Esophagus muscularis mucosa (tissue), 4 donors: ENCODE results near the gene SERTAD1. TPM values are rescaled to one million over a fixed set of nuclear protein-coding genes. Genes with fewer than 3 reads are reported as not detected.

Experiments
- DNase-seq: peaks from one replicate; pipeline ENCODE4 v3.0.0-alpha.2; 2017; ENCODE audit errors: extremely low spot score
- H3K27ac ChIP-seq, 4 donors: fragments of 200-600 bp; sonication (generic); replicated peaks in 1 of 4; 1 replicate in 3 of 4; 2 replicates in 1 of 4; pipeline ENCODE4 v1.5.1; 2016 to 2019; ENCODE audit warnings: mild to moderate bottlenecking in 1 of 4
- H3K27me3 ChIP-seq, 4 donors: fragments of 200-600 bp; sonication (generic); one replicate each; pipeline versions ENCODE4 v1.5.1 to v1.6.0; 2016 to 2019
- H3K36me3 ChIP-seq, 4 donors: fragments of 200-600 bp; sonication (generic); one replicate each; pipeline ENCODE4 v1.5.1; 2016 to 2019
- H3K4me1 ChIP-seq, 4 donors: fragments of 200-600 bp; sonication (generic); one replicate each; pipeline ENCODE4 v1.5.1; 2016 to 2019
- H3K4me3 ChIP-seq, 4 donors: fragments of 200-600 bp; sonication (generic); 1 replicate in 2 of 4; 2 replicates in 2 of 4; pipeline ENCODE4 v1.5.1; 2016 to 2019; ENCODE audit warnings: mild to moderate bottlenecking in 4 of 4, moderate library complexity in 1 of 4
- H3K9me3 ChIP-seq, 4 donors: fragments of 200-600 bp; sonication (generic); 1 replicate in 3 of 4; 2 replicates in 1 of 4; pipeline ENCODE4 v1.5.1; 2016 to 2019
- EP300 ChIP-seq: sonication (generic); formaldehyde crosslinking; IDR thresholded peaks from one replicate; pipeline ENCODE4 v1.6.1; 2017; ENCODE audit warnings: antibody characterized with exemption
- POLR2A ChIP-seq: fragments of 450-650 bp; IDR thresholded peaks from one replicate; pipeline ENCODE4 v1.6.1; 2017; ENCODE audit warnings: antibody characterized with exemption, moderate library complexity, mild to moderate bottlenecking, low read depth
- POLR2AphosphoS5 ChIP-seq, 2 donors: sonication (generic); formaldehyde crosslinking; IDR thresholded peaks; one replicate each; pipeline ENCODE4 v1.6.1; 2017; ENCODE audit warnings: antibody characterized with exemption in 2 of 2
- WGBS: methylation state at CpG from one replicate; pipeline ENCODE4 v1.1.5; 2018; 5-methylcytosine and 5-hydroxymethylcytosine counted together
- intact Hi-C: fragments of 100-400 bp; cut with DNase I; formaldehyde crosslinking; loops from one replicate; pipeline ENCODE4 v1.15.1; 2023
- total RNA-seq, 4 donors: library from RNA; depleted of rRNA; stranded (reverse); fragments of >200 nt; gene quantifications; one replicate each; pipeline versions ENCODE4 v1.1.0 to v1.2.1, GENCODE V29; 2016
- TF ChIP-seq, protein P1 (sequence below), 3 experiments: fragments of 200-600 bp in 2 of 3; fragments of 450-650 bp in 1 of 3; sonication (generic) in 2 of 3; IDR thresholded peaks; one replicate each; pipeline ENCODE4 v1.5.1; 2017 to 2019; ENCODE audit warnings: antibody characterized with exemption in 3 of 3, mild to moderate bottlenecking in 2 of 3, moderate library complexity in 1 of 3

Gene SERTAD1
- total RNA-seq, 4 donors from 2014 or later, result 13.7 to 73.1 (median 22.5) TPM

DNA sequence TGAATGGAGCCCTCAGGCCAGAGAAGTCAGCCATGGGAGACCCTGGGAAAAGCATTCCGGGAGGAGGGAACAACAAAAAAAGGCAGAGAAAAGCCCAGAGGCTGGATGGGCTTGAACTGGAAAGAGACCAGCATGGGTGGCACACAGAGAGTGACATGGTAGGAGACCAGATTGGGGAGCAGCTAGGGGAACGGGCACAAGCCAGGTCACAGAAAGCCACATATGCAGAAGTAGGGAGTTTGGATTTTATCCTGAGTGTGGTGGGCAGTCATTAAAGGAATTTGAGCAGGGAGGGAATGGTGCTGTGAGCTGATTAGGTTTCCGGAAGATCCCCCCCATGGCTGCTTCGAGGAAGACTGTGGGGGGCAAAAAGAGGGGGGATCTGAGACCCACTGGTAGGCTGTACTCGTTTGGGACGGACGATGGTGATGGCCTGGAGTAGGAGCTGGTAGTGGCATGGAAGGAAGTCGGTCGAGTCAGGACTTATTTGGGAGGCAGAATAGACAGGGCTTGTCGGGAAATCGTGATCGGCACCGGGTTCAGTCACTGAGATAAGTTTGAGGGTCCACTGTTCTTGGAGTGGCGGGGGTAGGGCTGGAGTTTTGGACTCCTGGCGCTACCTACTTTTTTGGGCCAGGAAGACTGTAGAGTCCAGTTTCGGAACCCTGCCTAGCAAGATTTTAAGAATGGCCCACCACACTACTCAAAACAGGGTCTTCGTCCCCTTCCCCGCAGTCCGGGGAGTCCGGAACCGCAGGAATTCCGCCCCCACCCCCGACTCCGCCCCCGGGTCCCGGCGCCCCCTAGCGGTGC lies 949 bp downstream of the SERTAD1 start:
- Histone ChIP-seq H3K4me1 (peaks cover 33 to 53% (median 48%) of the 10 kb centered on the region in 4 donors), H3K9me3 (no peaks in the 10 kb centered on the region), H3K27me3 (no peaks in the 10 kb centered on the region), H3K4me3 (peak overlapping the region; percentile 82 to 98 (median 92)), H3K36me3 (peaks cover 10 to 20% (median 13%) of the 10 kb centered on the region in 4 donors), H3K27ac (peak overlapping the region; percentile 99 to 100 (median 100))
- intact Hi-C loops, result no loop called here
- peak in 1 of 2 donors; percentile 3 for TF ChIP-seq POLR2AphosphoS5 (IDR thresholded peaks at IDR 0.05)
- TF ChIP-seq POLR2A, result no peak
- no peak for DNase-seq
- WGBS, result 2% methylated on average over 16 of the region's 28 CpGs

DNA sequence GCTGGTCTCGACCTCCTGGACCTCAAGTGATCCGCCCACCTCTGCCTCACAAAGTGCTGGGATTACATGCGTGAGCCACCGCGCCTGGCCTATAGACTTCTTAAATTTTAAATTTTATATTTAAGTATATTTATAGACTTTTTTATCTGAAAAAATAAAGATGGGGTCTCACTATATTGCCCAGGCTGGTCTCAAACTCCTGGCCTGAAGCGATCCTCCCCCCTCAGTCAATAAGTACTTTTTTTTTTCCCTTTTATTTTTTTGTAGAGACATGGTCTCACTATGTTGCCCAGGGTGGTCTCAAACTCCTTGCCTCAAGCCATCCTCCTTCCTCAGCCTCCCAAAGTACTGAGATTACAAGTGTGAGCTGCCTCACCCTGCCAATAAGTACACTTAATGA lies 1.9 kb downstream of the SERTAD1 start:
- Histone ChIP-seq H3K4me3 (peak overlapping the region; percentile 82 to 98 (median 92)), H3K9me3 (no peaks in the 10 kb centered on the region), H3K27me3 (no peaks in the 10 kb centered on the region), H3K4me1 (peaks cover 33 to 53% (median 48%) of the 10 kb centered on the region in 4 donors), H3K27ac (peak overlapping the region; percentile 99 to 100 (median 100)), H3K36me3 (peaks cover 10 to 20% (median 13%) of the 10 kb centered on the region in 4 donors)
- WGBS, result 93% methylated on average over 6 of the region's 6 CpGs
- DNase-seq, result no peak
- TF ChIP-seq, protein P1, sequence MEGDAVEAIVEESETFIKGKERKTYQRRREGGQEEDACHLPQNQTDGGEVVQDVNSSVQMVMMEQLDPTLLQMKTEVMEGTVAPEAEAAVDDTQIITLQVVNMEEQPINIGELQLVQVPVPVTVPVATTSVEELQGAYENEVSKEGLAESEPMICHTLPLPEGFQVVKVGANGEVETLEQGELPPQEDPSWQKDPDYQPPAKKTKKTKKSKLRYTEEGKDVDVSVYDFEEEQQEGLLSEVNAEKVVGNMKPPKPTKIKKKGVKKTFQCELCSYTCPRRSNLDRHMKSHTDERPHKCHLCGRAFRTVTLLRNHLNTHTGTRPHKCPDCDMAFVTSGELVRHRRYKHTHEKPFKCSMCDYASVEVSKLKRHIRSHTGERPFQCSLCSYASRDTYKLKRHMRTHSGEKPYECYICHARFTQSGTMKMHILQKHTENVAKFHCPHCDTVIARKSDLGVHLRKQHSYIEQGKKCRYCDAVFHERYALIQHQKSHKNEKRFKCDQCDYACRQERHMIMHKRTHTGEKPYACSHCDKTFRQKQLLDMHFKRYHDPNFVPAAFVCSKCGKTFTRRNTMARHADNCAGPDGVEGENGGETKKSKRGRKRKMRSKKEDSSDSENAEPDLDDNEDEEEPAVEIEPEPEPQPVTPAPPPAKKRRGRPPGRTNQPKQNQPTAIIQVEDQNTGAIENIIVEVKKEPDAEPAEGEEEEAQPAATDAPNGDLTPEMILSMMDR (IDR thresholded peaks at IDR 0.05), result no peak
- TF ChIP-seq EP300, result no peak
- no peak for TF ChIP-seq POLR2A
- no peak for TF ChIP-seq POLR2AphosphoS5 (IDR thresholded peaks at IDR 0.05)
- intact Hi-C loops, result no loop called here

DNA sequence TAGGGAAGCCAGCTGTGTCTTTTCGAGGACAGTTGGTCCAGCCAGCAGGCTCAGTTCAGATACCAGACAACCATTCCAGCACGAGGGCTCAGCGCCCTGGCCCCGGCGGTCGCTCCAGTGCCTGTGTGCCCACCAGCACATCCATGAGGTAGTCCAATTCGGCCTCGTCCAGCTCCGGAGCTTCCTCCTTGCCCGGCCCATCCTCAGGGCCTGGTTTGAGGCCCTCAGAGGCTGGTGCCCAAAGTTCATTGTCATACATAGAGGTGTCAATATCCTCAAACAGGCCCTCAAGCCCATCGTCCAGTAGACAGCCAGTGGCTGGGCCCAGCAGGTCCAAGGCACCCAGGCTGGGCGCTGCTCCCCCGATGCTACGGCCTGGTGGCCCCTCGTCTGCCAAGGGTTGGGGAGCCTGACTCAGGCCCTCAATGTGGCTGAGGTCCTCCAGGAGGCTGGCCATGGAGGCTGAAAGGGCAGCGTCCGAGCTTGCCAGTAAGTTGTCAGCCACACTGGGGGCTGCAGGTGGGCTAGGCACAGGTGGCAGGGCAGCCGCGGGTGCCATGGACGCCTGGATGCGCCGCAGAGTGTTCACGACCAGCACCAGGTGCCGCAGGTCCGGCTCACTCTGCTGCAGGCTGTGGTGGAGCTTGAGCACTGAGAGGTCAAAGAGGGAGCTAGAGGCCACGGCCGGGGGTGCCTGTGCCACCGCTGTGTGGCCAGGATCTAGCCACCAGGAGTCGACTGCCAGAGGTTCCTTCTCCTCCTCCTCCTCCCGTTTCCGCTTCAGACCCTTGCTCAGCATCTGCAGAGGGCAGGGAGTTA lies 2.8 kb downstream of the SERTAD1 start:
- no peak for DNase-seq
- H3K27me3 ChIP-seq, result no peaks in the 10 kb centered on the region
- no peaks in the 10 kb centered on the region for H3K9me3 ChIP-seq
- peaks cover 34 to 55% (median 50%) of the 10 kb centered on the region in 4 donors for H3K4me1 ChIP-seq
- intact Hi-C loops, result no loop called here
- peak overlapping the region in 1 of 4 donors; percentile 94 for H3K4me3 ChIP-seq
- peaks cover 10 to 20% (median 13%) of the 10 kb centered on the region in 4 donors for H3K36me3 ChIP-seq
- no peak for TF ChIP-seq POLR2A
- TF ChIP-seq POLR2AphosphoS5 (IDR thresholded peaks at IDR 0.05), result no peak
- no peak for TF ChIP-seq EP300
- TF ChIP-seq, protein P1 (IDR thresholded peaks at IDR 0.05), result no peak
- H3K27ac ChIP-seq, result peak overlapping the region; percentile 98 to 100 (median 100)
- 80% methylated on average over 14 of the region's 31 CpGs for WGBS

DNA sequence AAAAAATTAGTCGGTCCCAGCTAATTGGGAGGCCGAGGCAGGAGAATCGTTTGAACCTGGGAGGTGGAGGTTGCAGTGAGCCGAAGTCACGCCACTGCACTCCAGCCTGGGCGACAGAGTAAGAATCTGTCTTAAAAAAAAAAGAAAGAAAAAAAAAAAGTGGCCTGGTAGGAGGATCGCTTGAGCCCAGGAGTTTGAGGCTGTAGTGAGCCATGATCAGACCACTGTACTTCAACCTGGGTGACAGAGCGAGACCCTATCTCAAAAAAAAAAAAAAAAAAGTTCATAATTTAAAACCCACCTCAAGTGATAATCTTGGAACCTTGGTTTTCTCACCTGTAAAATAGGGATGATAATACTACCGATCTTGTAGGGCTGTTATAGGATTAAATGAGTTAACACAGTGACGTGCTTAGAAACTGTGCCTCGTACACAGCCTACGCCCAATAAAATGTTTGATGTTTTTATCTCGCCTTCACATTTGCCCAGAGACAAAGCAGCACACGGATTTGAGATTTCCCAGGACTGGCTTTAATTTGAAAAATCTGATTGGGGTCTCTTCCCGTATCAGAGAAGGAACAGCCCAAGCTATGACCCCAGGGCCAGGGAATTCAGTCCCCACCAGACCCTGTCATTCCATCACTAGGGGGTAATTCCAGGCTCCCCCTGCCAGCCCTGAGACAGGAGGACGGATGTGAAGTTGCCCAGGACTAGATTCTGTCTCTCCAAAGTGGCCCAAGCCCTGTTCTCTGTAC lies 3.6 kb downstream of the SERTAD1 start:
- peak overlapping the region; percentile 98 to 100 (median 100) for H3K27ac ChIP-seq
- intact Hi-C loops, result loop anchor here (1.0 kb wide), 1 partner anchor 22 kb away; the partner anchor contains the start of gene SERTAD3
- peaks cover 41 to 62% (median 56%) of the 10 kb centered on the region in 4 donors for H3K4me1 ChIP-seq
- H3K27me3 ChIP-seq, result no peaks in the 10 kb centered on the region
- WGBS, result 71% methylated on average over 15 of the region's 16 CpGs
- H3K4me3 ChIP-seq, result peak overlapping the region in 3 of 4 donors; percentile 63 to 77 (median 69)
- H3K9me3 ChIP-seq, result no peaks in the 10 kb centered on the region
- peaks cover 10 to 20% (median 13%) of the 10 kb centered on the region in 4 donors for H3K36me3 ChIP-seq
- TF ChIP-seq POLR2AphosphoS5 (IDR thresholded peaks at IDR 0.05) (no peak), POLR2A (no peak), EP300 (no peak)
- TF ChIP-seq, protein P1 (IDR thresholded peaks at IDR 0.05), result no peak
- DNase-seq, result no peak
